PFSK-1 (cell line): ENCODE data around the gene ANO6.

ENCODE experiments used
- FOXP2 ChIP-seq: optimal IDR thresholded peaks from 2 replicates; pipeline ENCODE3; 2011; ENCODE audit warnings: borderline replicate concordance, control low read depth, inconsistent platforms; ENCODE audit not compliant: insufficient read depth; ENCODE audit errors: extremely low read length, extremely low read depth
- POLR2AphosphoS5 ChIP-seq: IDR thresholded peaks from 2 replicates; pipeline ENCODE4 v1.6.1; 2012; ENCODE audit warnings: low read depth, mild to moderate bottlenecking, control low read depth, low read length, moderate library complexity
- SIN3A ChIP-seq: IDR thresholded peaks from 2 replicates; pipeline ENCODE4 v1.6.1; 2012; ENCODE audit warnings: mild to moderate bottlenecking, low read length, moderate library complexity, borderline replicate concordance; ENCODE audit not compliant: insufficient read depth
- TAF1 ChIP-seq: IDR thresholded peaks from 2 replicates; pipeline ENCODE4 v1.6.1; 2012; ENCODE audit warnings: low read length, control low read depth, borderline replicate concordance; ENCODE audit not compliant: insufficient read depth
- TF ChIP-seq, protein P1 (sequence below), 2 experiments: IDR thresholded peaks; 2 replicates each; pipeline versions ENCODE4 v1.6.1 to v1.8.0; 2011 to 2012; ENCODE audit warnings: low read depth in 2 of 2, low read length in 2 of 2, control low read depth in 1 of 2, inconsistent platforms in 1 of 2, mild to moderate bottlenecking in 1 of 2, moderate library complexity in 1 of 2; ENCODE audit not compliant: insufficient read depth in 1 of 2

ANO6 gene

DNA sequence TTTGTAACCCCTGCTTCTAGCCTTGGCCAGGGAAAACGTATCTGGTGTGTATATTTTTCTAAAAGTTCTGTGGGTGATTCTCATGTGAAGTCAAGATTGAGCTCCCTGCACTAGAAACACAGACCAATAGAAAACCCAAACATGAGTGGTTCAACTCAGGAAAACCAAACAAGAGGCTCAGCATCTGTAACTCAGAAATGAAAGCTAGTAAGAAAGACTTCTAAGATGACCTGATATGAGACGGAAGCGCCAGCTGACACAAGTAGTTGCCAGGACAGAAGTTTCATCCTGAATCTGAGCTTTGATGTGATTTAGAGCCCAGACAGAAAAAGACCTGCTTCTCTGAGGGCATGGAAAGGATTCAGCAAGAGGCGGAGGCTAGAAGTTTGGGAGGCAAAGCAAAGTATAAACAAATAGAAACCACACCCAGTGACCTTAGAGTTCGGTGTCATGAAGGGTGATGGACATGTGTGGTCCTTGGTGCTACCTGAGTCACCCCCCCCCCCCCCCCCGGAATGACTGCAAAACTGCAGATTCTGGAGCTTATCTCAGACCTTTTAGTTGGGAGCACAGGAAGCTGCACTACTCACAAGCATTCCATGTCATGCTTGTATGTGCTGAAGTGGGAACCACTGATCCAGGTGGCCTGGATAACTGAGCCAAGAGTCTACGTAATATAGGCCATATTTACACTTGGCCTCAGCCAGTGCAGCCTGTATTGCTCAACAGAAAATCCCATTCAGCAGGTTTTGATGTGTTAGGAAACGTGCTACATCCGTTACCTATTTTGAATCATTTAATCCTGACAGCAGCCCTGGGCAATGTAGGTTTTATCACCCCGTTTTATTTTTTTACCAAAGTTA lies 191.3 kb downstream of the ANO6 start:
- TF ChIP-seq, protein P1, sequence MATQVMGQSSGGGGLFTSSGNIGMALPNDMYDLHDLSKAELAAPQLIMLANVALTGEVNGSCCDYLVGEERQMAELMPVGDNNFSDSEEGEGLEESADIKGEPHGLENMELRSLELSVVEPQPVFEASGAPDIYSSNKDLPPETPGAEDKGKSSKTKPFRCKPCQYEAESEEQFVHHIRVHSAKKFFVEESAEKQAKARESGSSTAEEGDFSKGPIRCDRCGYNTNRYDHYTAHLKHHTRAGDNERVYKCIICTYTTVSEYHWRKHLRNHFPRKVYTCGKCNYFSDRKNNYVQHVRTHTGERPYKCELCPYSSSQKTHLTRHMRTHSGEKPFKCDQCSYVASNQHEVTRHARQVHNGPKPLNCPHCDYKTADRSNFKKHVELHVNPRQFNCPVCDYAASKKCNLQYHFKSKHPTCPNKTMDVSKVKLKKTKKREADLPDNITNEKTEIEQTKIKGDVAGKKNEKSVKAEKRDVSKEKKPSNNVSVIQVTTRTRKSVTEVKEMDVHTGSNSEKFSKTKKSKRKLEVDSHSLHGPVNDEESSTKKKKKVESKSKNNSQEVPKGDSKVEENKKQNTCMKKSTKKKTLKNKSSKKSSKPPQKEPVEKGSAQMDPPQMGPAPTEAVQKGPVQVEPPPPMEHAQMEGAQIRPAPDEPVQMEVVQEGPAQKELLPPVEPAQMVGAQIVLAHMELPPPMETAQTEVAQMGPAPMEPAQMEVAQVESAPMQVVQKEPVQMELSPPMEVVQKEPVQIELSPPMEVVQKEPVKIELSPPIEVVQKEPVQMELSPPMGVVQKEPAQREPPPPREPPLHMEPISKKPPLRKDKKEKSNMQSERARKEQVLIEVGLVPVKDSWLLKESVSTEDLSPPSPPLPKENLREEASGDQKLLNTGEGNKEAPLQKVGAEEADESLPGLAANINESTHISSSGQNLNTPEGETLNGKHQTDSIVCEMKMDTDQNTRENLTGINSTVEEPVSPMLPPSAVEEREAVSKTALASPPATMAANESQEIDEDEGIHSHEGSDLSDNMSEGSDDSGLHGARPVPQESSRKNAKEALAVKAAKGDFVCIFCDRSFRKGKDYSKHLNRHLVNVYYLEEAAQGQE (IDR thresholded peaks at IDR 0.05; ENCODE audit: insufficient read depth in 1 of 2, low read depth in 2 of 2, low read length in 2 of 2) = no peak
- no peak for TF ChIP-seq FOXP2
- TF ChIP-seq SIN3A = no peak
- no peak for TF ChIP-seq POLR2AphosphoS5
- no peak for TF ChIP-seq TAF1

DNA sequence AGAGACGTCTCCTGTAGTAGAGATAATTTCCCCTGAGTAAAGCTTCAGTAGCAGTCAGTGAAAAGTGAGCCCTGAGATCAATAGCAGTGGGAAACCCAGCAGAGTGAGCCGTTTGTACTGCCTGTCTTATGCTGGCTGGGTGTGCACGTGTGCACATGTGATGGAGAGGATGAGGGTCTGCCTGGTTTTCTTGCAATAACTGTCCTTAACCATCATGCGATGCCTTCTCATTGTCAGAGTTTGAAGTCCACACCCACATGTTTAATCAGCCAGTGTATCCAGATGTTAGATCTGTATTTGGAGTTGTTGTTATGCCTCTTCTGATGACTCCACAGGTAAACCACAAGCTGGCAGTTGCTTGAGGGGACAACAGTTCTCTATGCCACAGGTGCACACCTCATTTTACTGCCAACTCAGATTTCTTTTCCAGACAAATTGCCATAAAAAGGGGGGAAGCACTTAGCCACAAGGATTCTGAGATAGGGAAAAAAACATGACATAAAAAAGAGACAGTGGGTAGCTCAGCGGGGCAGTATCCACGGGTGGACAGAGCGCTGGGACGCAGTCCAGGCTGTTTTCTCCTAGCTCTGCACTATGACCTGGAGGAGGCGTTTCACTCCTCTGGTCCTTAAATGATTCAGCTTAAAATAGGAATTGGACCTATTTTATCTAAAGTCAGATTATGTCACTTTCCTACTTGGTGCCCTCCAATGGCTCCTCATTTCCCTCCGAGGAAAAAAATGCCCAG lies 192.3 kb downstream of the ANO6 start:
- TF ChIP-seq POLR2AphosphoS5 (no peak), SIN3A (no peak), TAF1 (no peak), FOXP2 (no peak)
- TF ChIP-seq, protein P1 (IDR thresholded peaks at IDR 0.05; ENCODE audit: insufficient read depth in 1 of 2, low read depth in 2 of 2, low read length in 2 of 2) = no peak

DNA sequence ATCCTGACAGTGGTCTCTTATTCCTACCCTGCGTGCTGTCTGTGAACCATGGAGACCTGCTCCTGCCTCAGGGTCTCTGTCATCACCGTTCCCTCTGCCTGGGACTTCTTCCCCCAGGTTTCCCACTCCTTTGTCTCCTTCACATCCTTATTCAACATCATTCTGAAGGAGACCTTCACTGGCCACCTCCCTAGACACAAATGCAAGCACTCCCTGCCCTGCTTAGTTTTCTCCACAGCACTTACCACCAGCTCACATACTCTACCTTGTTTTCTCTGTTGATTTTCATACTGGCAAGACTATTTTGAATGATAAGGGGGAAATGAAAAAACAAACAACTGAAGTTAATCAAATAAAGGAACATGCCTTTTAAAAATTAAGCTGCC lies 192.8 kb downstream of the ANO6 start:
- TF ChIP-seq SIN3A (no peak), FOXP2 (no peak), POLR2AphosphoS5 (no peak), TAF1 (no peak)
- TF ChIP-seq, protein P1 (IDR thresholded peaks at IDR 0.05; ENCODE audit: insufficient read depth in 1 of 2, low read depth in 2 of 2, low read length in 2 of 2) = no peak

DNA sequence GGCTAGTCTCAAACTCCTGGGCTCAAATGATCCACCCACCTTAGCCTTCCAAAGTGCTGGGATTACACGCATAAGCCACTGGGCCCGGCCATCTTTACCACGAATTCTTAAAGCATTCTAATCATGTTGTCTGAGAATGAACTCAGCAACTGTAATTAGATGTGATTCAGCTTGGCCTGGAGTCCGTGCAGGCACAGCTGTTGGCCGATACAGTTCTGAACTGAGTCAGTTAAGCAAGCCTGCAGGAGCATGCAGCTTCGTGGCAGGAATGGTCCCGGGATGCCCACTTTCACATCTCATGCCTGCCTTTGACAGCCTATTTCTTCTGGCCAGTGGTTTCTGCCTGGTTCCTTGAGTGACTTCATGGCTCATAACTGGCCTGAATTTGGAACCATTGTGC lies 194.1 kb downstream of the ANO6 start:
- TF ChIP-seq, protein P1 (IDR thresholded peaks at IDR 0.05; ENCODE audit: insufficient read depth in 1 of 2, low read depth in 2 of 2, low read length in 2 of 2) = no peak
- TF ChIP-seq TAF1 = no peak
- no peak for TF ChIP-seq SIN3A
- no peak for TF ChIP-seq FOXP2
- no peak for TF ChIP-seq POLR2AphosphoS5
